ENCODE data around the gene CBLB. TPM values are rescaled to one million over a fixed set of nuclear protein-coding genes. Genes with fewer than 3 reads are reported as not detected.

CBLB gene
- total RNA-seq, 1 donor from 2014 or later: 46.7 TPM

DNA sequence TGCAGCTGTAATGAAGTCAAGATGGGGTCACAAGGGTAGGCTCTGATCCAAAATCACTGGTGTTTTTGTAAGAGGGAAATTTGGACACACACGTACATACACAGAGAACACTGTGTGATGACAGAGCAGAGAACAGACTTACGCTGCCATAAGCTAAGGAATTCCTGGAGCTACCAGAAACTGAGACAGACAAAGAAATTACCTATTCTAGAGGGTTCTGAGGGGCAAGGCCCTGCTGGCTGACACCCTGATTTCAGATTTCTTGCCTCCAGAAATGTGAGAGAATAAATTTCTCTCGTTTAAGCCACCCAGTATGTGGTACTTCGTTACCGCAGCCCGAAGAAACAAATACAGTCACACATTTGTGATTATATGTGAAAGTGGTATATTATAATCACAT is 24.8 kb downstream of the CBLB start:
- Histone ChIP-seq H3K9me3 (replicated peaks) (no peaks in the 10 kb centered on the region), H3K27me3 (ENCODE audit: low read depth) (no peaks in the 10 kb centered on the region), H3K27ac (replicated peaks) (peak overlapping the region; percentile 77), H3K4me3 (peak overlapping the region; percentile 3), H3K4me1 (peaks cover 84% of the 10 kb centered on the region), H3K36me3 (peaks cover 17% of the 10 kb centered on the region)
- intact Hi-C loops (cut with micrococcal nuclease): no loop called here
- TF ChIP-seq, protein P1, sequence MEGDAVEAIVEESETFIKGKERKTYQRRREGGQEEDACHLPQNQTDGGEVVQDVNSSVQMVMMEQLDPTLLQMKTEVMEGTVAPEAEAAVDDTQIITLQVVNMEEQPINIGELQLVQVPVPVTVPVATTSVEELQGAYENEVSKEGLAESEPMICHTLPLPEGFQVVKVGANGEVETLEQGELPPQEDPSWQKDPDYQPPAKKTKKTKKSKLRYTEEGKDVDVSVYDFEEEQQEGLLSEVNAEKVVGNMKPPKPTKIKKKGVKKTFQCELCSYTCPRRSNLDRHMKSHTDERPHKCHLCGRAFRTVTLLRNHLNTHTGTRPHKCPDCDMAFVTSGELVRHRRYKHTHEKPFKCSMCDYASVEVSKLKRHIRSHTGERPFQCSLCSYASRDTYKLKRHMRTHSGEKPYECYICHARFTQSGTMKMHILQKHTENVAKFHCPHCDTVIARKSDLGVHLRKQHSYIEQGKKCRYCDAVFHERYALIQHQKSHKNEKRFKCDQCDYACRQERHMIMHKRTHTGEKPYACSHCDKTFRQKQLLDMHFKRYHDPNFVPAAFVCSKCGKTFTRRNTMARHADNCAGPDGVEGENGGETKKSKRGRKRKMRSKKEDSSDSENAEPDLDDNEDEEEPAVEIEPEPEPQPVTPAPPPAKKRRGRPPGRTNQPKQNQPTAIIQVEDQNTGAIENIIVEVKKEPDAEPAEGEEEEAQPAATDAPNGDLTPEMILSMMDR (IDR thresholded peaks at IDR 0.05; ENCODE audit: borderline replicate concordance): no peak
- DNase-seq: no peak

DNA sequence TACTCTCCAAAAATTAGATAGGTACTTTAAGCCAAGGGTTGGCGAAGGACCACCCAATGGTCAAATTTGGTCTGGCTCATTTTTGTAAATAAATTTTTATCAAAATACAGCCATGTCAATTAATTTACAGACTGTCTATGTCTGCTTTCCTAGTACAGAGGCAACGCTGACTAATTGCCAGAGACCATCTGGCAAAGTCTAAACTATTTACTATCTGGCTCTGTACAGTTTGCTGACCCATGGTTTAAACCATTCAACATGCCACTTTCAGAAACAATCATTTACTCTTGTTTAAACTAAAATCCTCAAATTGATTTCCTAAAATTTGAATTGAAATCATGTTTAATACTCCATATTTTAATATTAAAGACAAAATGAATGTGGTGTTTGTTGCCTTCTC is 25.9 kb downstream of the CBLB start:
- peak overlapping the region; percentile 77 for H3K27ac ChIP-seq (replicated peaks)
- H3K4me3 ChIP-seq: no peak overlapping the region
- peaks cover 84% of the 10 kb centered on the region for H3K4me1 ChIP-seq
- TF ChIP-seq, protein P1 (IDR thresholded peaks at IDR 0.05; ENCODE audit: borderline replicate concordance): no peak
- H3K36me3 ChIP-seq: peaks cover 25% of the 10 kb centered on the region
- H3K27me3 ChIP-seq (ENCODE audit: low read depth): no peaks in the 10 kb centered on the region
- H3K9me3 ChIP-seq (replicated peaks): no peaks in the 10 kb centered on the region
- intact Hi-C loops (cut with micrococcal nuclease): no loop called here
- no peak for DNase-seq

DNA sequence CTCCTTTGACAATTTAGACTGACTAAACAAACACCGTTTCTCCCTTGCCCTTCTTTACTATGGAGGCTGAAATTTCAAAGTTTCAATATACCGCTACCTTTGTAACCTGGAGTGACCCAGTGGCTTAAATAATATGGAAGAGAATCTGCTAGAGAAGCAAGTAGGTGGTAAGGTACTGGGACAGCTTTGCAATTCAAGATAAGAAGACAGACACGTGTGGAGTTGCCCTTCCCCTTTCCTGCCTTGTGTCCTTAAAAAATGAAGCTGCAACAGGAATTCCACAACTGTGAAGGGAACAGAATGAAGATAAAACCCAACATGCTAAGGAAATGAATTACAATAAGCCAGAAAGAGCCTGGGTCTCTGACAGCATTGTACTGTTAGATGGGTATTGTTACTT is 26.4 kb downstream of the CBLB start:
- TF ChIP-seq, protein P1 (IDR thresholded peaks at IDR 0.05; ENCODE audit: borderline replicate concordance): no peak
- peak overlapping the region; percentile 77 for H3K27ac ChIP-seq (replicated peaks)
- no peaks in the 10 kb centered on the region for H3K9me3 ChIP-seq (replicated peaks)
- H3K27me3 ChIP-seq (ENCODE audit: low read depth): no peaks in the 10 kb centered on the region
- DNase-seq: no peak
- H3K4me3 ChIP-seq: no peak overlapping the region
- peaks cover 84% of the 10 kb centered on the region for H3K4me1 ChIP-seq
- intact Hi-C loops (cut with micrococcal nuclease): no loop called here
- peaks cover 25% of the 10 kb centered on the region for H3K36me3 ChIP-seq

DNA sequence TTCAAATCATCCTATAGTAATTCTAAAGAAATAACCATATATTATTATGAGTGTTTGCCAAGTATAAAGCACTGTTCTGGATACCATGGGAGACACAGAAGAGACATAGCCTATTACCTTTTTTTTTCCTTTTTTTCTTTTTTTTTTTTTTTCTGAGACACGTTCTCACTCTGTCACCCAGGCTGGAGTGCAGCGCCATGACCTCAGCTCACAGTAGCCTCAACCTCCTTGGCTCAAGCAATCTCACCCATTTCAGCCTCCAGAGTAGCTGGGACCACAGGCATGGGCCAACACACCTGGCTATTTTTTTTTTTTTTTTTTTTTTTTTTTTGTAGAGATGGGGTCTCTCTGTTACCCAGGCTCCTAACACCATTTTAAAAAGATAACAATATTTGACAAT is 30.9 kb downstream of the CBLB start:
- H3K27ac ChIP-seq (replicated peaks): peak overlapping the region; percentile 74
- intact Hi-C loops (cut with micrococcal nuclease): no loop called here

DNA sequence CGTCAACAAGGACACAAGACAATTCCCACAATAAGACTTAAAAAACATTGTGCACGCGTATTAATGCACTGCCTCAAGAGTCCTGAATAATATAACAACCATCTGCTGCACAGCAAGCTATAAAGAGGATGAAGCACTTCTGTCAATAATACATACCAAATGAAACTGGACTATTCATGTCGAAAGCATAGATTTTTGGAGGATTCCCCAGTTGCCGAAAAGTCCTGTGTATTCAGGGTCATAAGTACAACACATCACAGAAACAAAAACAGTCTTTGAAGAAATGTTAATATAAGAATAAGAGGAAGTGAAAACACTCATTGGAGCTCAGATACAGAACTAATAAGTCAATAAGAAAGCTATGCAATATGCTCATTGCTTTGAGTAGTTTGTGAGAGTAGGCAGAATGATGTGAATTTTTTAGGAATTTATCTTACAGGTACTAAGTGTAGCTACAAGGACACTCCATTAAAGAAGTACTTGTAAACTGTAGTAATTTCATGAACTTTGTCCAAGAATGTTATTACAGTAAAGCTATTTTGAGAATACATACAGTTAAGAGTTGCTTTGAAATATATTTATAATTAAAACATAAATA is 31.6 kb downstream of the CBLB start:
- DNase-seq: no peak
- Histone ChIP-seq H3K36me3 (peaks cover 23% of the 10 kb centered on the region), H3K4me1 (peaks cover 75% of the 10 kb centered on the region), H3K27ac (replicated peaks) (peak overlapping the region; percentile 74), H3K9me3 (replicated peaks) (no peaks in the 10 kb centered on the region), H3K4me3 (peak overlapping the region; percentile 29), H3K27me3 (ENCODE audit: low read depth) (no peaks in the 10 kb centered on the region)
- intact Hi-C loops (cut with micrococcal nuclease): no loop called here
- TF ChIP-seq, protein P1 (IDR thresholded peaks at IDR 0.05; ENCODE audit: borderline replicate concordance): no peak

More for the DNA sequence above, 30.9 kb downstream of the CBLB start:
- H3K36me3 ChIP-seq: peaks cover 25% of the 10 kb centered on the region
- DNase-seq: no peak
- no peaks in the 10 kb centered on the region for H3K9me3 ChIP-seq (replicated peaks)
- peaks cover 75% of the 10 kb centered on the region for H3K4me1 ChIP-seq
- TF ChIP-seq, protein P1 (IDR thresholded peaks at IDR 0.05; ENCODE audit: borderline replicate concordance): no peak
- no peaks in the 10 kb centered on the region for H3K27me3 ChIP-seq (ENCODE audit: low read depth)
- H3K4me3 ChIP-seq: no peak overlapping the region
